HepG2 (cell line): Measurements from ENCODE around the gene TMEM238. TPM values are rescaled to one million over a fixed set of nuclear protein-coding genes. Genes with fewer than 3 reads are reported as not detected.

Source experiments
- ADNP ChIP-seq: sonication (generic); formaldehyde crosslinking; IDR thresholded peaks from 2 replicates; pipeline ENCODE4 v1.4.0; 2020; ENCODE audit warnings: missing genetic modification reagents
- ISL2 ChIP-seq: sonication (generic); formaldehyde crosslinking; IDR thresholded peaks from 2 replicates; pipeline ENCODE4 v1.5.0; 2020; ENCODE audit warnings: missing genetic modification reagents
- PHF5A ChIP-seq: IDR thresholded peaks from one replicate; pipeline ENCODE4 v1.6.1; 2018; ENCODE audit warnings: low read depth, missing genetic modification reagents; ENCODE audit not compliant: unreplicated experiment
- POLR2AphosphoS5 ChIP-seq: IDR thresholded peaks from 2 replicates; pipeline ENCODE4 v1.6.1; 2012; ENCODE audit warnings: low read depth, low read length
- SKI ChIP-seq: fragments of 450-650 bp; IDR thresholded peaks from one replicate; pipeline ENCODE4 v1.6.1; 2018; ENCODE audit warnings: mild to moderate bottlenecking; ENCODE audit not compliant: partially characterized antibody
- SP5 ChIP-seq: IDR thresholded peaks from 2 replicates; pipeline ENCODE4 v1.6.1; 2016; ENCODE audit warnings: low read depth, borderline replicate concordance
- ZFY ChIP-seq: sonication (generic); formaldehyde crosslinking; IDR thresholded peaks from 2 replicates; pipeline ENCODE4 v1.4.0; 2020; ENCODE audit warnings: missing genetic modification reagents
- ZNF12 ChIP-seq: sonication (generic); formaldehyde crosslinking; IDR thresholded peaks from 2 replicates; pipeline ENCODE4 v1.5.0; 2020; ENCODE audit warnings: missing genetic modification reagents
- ZNF205 ChIP-seq: IDR thresholded peaks from 2 replicates; pipeline ENCODE4 v1.6.1; 2018; ENCODE audit warnings: missing biosample characterization, missing genetic modification reagents
- polyA plus RNA-seq, 8 experiments: library from polyadenylated mRNA; depleted of rRNA in 3 of 8; stranded (reverse) in 7 of 8; unstranded in 1 of 8; fragments of >200 nt; fragmentation: Illumina TruSeq in 4 of 8; extraction: Trizol in 4 of 8; gene quantifications; 2 replicates each; pipeline versions ENCODE4 v1.2.1 to v1.2.3, GENCODE V29; 2011 to 2016; ENCODE audit warnings: low read depth in 4 of 8, missing spikeins in 1 of 8, mixed read lengths in 1 of 8; ENCODE audit not compliant: insufficient read depth in 1 of 8
- total RNA-seq, 5 experiments: library from RNA; depleted of rRNA; stranded (reverse); fragments of >200 nt; fragmentation: Illumina TruSeq; extraction: Trizol; gene quantifications; 2 replicates each; pipeline ENCODE4 v1.2.3, GENCODE V29; 2016; ENCODE audit warnings: low read depth in 1 of 5
- TF ChIP-seq, protein P1 (sequence below): sonication (generic); formaldehyde crosslinking; IDR thresholded peaks from 2 replicates; pipeline ENCODE4 v1.4.0; 2020; ENCODE audit warnings: missing genetic modification reagents, mild to moderate bottlenecking, borderline replicate concordance
- TF ChIP-seq, protein P2 (sequence below): IDR thresholded peaks from 2 replicates; pipeline ENCODE4 v1.6.1; 2016; ENCODE audit warnings: low read depth, borderline replicate concordance
- TF ChIP-seq, protein P3 (sequence below): sonication (generic); formaldehyde crosslinking; IDR thresholded peaks from 2 replicates; pipeline ENCODE4 v1.9.0; 2022; ENCODE audit warnings: missing genetic modification reagents, mild to moderate bottlenecking, borderline replicate concordance
- TF ChIP-seq, protein P4 (sequence below): IDR thresholded peaks from 2 replicates; pipeline ENCODE4 v1.4.0; 2020; ENCODE audit warnings: mild to moderate bottlenecking, missing genetic modification reagents
- TF ChIP-seq, protein P5 (sequence below): sonication (generic); formaldehyde crosslinking; IDR thresholded peaks from 2 replicates; pipeline ENCODE4 v1.4.0; 2020; ENCODE audit warnings: mild to moderate bottlenecking, missing genetic modification reagents
- TF ChIP-seq, protein P6 (sequence below): sonication (generic); formaldehyde crosslinking; IDR thresholded peaks from 2 replicates; pipeline ENCODE4 v1.5.0; 2020; ENCODE audit warnings: mild to moderate bottlenecking, missing genetic modification reagents

The TMEM238 gene
- total and polyA plus RNA-seq, 2 of the 13 experiments (the other 11 are each of a cell fraction or from before 2014, with no cell fraction given), result not detected

DNA sequence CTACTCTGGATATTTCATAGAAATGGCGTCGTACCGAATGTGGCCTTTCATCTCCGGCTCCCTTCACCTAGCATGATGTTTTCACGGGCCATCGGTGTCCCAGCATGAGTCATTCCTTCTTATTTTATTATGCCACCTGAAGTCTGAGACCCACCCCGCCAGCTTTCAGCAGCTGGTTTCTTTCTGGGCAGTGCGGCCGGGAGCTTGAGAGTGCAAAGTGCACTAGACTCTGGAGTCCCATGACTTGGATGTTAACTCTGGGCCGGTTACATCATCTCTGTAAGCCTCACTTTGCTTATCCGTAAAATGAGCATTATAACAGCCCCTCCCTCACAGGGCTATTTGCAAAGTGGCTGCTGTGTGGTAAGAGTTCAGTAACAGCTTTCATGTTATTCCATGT is 50.2 kb downstream of the TMEM238 start (continued):
- TF ChIP-seq, protein P1, sequence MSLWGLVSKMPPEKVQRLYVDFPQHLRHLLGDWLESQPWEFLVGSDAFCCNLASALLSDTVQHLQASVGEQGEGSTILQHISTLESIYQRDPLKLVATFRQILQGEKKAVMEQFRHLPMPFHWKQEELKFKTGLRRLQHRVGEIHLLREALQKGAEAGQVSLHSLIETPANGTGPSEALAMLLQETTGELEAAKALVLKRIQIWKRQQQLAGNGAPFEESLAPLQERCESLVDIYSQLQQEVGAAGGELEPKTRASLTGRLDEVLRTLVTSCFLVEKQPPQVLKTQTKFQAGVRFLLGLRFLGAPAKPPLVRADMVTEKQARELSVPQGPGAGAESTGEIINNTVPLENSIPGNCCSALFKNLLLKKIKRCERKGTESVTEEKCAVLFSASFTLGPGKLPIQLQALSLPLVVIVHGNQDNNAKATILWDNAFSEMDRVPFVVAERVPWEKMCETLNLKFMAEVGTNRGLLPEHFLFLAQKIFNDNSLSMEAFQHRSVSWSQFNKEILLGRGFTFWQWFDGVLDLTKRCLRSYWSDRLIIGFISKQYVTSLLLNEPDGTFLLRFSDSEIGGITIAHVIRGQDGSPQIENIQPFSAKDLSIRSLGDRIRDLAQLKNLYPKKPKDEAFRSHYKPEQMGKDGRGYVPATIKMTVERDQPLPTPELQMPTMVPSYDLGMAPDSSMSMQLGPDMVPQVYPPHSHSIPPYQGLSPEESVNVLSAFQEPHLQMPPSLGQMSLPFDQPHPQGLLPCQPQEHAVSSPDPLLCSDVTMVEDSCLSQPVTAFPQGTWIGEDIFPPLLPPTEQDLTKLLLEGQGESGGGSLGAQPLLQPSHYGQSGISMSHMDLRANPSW, result 0 out of 2 replicates have a peak, but pooled peaks have one; percentile 48
- TF ChIP-seq ZNF12 (peak; percentile 47; the same call in 1 of the 2 replicates), ZFY (CRISPR knock-in tag) (peak; percentile 42), POLR2AphosphoS5 (peak; percentile 72), ISL2 (CRISPR knock-in tag) (peak; percentile 32; the same call in 1 of the 2 replicates), ZNF205 (CRISPR knock-in tag) (peak; percentile 39; the same call in 1 of the 2 replicates), SKI (peak; percentile 63), SP5 (CRISPR knock-in tag) (0 out of 2 replicates have a peak, but pooled peaks have one; percentile 31), ADNP (CRISPR knock-in tag) (peak; percentile 69; the same call in 1 of the 2 replicates), PHF5A (CRISPR knock-in tag) (peak; percentile 26)
- TF ChIP-seq, protein P2, sequence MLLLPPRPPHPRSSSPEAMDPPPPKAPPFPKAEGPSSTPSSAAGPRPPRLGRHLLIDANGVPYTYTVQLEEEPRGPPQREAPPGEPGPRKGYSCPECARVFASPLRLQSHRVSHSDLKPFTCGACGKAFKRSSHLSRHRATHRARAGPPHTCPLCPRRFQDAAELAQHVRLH, result peak; percentile 49; the same call in 1 of the 2 replicates
- TF ChIP-seq, protein P3, sequence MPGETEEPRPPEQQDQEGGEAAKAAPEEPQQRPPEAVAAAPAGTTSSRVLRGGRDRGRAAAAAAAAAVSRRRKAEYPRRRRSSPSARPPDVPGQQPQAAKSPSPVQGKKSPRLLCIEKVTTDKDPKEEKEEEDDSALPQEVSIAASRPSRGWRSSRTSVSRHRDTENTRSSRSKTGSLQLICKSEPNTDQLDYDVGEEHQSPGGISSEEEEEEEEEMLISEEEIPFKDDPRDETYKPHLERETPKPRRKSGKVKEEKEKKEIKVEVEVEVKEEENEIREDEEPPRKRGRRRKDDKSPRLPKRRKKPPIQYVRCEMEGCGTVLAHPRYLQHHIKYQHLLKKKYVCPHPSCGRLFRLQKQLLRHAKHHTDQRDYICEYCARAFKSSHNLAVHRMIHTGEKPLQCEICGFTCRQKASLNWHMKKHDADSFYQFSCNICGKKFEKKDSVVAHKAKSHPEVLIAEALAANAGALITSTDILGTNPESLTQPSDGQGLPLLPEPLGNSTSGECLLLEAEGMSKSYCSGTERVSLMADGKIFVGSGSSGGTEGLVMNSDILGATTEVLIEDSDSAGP (CRISPR knock-in tag), result peak; percentile 28; the same call in 1 of the 2 replicates
- TF ChIP-seq, protein P4, sequence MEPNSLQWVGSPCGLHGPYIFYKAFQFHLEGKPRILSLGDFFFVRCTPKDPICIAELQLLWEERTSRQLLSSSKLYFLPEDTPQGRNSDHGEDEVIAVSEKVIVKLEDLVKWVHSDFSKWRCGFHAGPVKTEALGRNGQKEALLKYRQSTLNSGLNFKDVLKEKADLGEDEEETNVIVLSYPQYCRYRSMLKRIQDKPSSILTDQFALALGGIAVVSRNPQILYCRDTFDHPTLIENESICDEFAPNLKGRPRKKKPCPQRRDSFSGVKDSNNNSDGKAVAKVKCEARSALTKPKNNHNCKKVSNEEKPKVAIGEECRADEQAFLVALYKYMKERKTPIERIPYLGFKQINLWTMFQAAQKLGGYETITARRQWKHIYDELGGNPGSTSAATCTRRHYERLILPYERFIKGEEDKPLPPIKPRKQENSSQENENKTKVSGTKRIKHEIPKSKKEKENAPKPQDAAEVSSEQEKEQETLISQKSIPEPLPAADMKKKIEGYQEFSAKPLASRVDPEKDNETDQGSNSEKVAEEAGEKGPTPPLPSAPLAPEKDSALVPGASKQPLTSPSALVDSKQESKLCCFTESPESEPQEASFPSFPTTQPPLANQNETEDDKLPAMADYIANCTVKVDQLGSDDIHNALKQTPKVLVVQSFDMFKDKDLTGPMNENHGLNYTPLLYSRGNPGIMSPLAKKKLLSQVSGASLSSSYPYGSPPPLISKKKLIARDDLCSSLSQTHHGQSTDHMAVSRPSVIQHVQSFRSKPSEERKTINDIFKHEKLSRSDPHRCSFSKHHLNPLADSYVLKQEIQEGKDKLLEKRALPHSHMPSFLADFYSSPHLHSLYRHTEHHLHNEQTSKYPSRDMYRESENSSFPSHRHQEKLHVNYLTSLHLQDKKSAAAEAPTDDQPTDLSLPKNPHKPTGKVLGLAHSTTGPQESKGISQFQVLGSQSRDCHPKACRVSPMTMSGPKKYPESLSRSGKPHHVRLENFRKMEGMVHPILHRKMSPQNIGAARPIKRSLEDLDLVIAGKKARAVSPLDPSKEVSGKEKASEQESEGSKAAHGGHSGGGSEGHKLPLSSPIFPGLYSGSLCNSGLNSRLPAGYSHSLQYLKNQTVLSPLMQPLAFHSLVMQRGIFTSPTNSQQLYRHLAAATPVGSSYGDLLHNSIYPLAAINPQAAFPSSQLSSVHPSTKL (CRISPR knock-in tag), result peak; percentile 85
- TF ChIP-seq, protein P5, sequence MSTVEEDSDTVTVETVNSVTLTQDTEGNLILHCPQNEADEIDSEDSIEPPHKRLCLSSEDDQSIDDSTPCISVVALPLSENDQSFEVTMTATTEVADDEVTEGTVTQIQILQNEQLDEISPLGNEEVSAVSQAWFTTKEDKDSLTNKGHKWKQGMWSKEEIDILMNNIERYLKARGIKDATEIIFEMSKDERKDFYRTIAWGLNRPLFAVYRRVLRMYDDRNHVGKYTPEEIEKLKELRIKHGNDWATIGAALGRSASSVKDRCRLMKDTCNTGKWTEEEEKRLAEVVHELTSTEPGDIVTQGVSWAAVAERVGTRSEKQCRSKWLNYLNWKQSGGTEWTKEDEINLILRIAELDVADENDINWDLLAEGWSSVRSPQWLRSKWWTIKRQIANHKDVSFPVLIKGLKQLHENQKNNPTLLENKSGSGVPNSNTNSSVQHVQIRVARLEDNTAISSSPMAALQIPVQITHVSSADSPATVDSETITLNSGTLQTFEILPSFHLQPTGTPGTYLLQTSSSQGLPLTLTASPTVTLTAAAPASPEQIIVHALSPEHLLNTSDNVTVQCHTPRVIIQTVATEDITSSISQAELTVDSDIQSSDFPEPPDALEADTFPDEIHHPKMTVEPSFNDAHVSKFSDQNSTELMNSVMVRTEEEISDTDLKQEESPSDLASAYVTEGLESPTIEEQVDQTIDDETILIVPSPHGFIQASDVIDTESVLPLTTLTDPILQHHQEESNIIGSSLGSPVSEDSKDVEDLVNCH (CRISPR knock-in tag), result no peak
- TF ChIP-seq, protein P6, sequence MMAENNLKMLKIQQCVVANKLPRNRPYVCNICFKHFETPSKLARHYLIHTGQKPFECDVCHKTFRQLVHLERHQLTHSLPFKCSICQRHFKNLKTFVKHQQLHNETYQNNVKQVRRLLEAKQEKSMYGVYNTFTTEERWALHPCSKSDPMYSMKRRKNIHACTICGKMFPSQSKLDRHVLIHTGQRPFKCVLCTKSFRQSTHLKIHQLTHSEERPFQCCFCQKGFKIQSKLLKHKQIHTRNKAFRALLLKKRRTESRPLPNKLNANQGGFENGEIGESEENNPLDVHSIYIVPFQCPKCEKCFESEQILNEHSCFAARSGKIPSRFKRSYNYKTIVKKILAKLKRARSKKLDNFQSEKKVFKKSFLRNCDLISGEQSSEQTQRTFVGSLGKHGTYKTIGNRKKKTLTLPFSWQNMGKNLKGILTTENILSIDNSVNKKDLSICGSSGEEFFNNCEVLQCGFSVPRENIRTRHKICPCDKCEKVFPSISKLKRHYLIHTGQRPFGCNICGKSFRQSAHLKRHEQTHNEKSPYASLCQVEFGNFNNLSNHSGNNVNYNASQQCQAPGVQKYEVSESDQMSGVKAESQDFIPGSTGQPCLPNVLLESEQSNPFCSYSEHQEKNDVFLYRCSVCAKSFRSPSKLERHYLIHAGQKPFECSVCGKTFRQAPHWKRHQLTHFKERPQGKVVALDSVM, result 0 out of 2 replicates have a peak, but pooled peaks have one; percentile 37
